GM12878 (cell line): Measurements from ENCODE around the gene INHBE. TPM values are rescaled to one million over a fixed set of nuclear protein-coding genes. Genes with fewer than 3 reads are reported as not detected.

ENCODE experiments used
- ATAC-seq: fragments of 200-7000 bp; cut with Tn5 transposase; 3 replicates; pipeline ENCODE4 v1.9.1; 2020; ENCODE audit warnings: mild to moderate bottlenecking, moderate library complexity
- BruUV-seq: library from RNA; stranded (reverse); fragments of 400-500 nt; replicated peaks from 2 replicates; lab custom pipeline; 2021; lab: Mats Ljungman, UMichigan
- CTCF ChIA-PET: fragments of 300-600 bp; sonication (Branson Sonifier 250); formaldehyde crosslinking; extraction: SDS; loops from one replicate; lab custom pipeline; 2021; ENCODE audit warnings: inconsistent platforms; lab: Yijun Ruan, JAX
- POLR2A ChIA-PET: fragments of 350-600 bp; formaldehyde crosslinking; extraction: SDS; loops from one replicate; lab custom pipeline; 2021; ENCODE audit warnings: inconsistent platforms; lab: Charles Lee
- RAD21 ChIA-PET: fragments of 300-600 bp; sonication (Branson Sonifier 250); formaldehyde crosslinking; loops from one replicate; lab custom pipeline; 2023; ENCODE audit warnings: antibody characterized with exemption; ENCODE audit not compliant: unreplicated experiment; lab: Charles Lee
- SMC1A ChIA-PET: fragments of 300-600 bp; sonication (Branson Sonifier 250); formaldehyde crosslinking; loops from one replicate; lab custom pipeline; 2023; ENCODE audit not compliant: unreplicated experiment, uncharacterized antibody; lab: Charles Lee
- DNase-seq: peaks from one replicate; pipeline ENCODE4 v3.0.0-alpha.2; 2011; ENCODE audit warnings: low read depth, low spot score
- FAIRE-seq: peaks from 3 replicates; lab custom pipeline; 2011; peaks lifted over from hg19 to GRCh38; lab: Jason Lieb, UNC
- H2AFZ ChIP-seq: 2 replicates; pipeline ENCODE4 v1.6.0; 2011; ENCODE audit warnings: low read depth, low read length, control low read depth; ENCODE audit not compliant: control insufficient read depth
- H3K27ac ChIP-seq: 2 replicates; pipeline ENCODE4 v1.5.1; 2011; ENCODE audit warnings: control low read depth; ENCODE audit not compliant: control insufficient read depth, insufficient read depth
- H3K27me3 ChIP-seq, 2 experiments: replicated peaks in 1 of 2; 2 replicates each; pipeline versions ENCODE4 v1.6.0 to v1.6.1; 2011; ENCODE audit warnings: low read length in 1 of 2; ENCODE audit not compliant: control insufficient read depth in 2 of 2, insufficient read depth in 2 of 2
- H3K36me3 ChIP-seq, 2 experiments: 2 replicates each; pipeline ENCODE4 v1.5.1; 2011; ENCODE audit warnings: low read length in 1 of 2; ENCODE audit not compliant: control insufficient read depth in 2 of 2, insufficient read depth in 2 of 2
- H3K4me1 ChIP-seq: 2 replicates; pipeline ENCODE4 v1.6.1; 2011; ENCODE audit warnings: mild to moderate bottlenecking, low read length, moderate library complexity, mixed read lengths; ENCODE audit not compliant: control insufficient read depth, insufficient read depth
- H3K4me2 ChIP-seq: 2 replicates; pipeline ENCODE4 v1.6.0; 2011; ENCODE audit warnings: control low read depth; ENCODE audit not compliant: control insufficient read depth, insufficient read depth
- H3K4me3 ChIP-seq: fragments of 200-600 bp; sonication (generic); 2 replicates; pipeline ENCODE4 v1.5.1; 2016
- H3K79me2 ChIP-seq: 2 replicates; pipeline ENCODE4 v1.6.0; 2011; ENCODE audit warnings: low read length; ENCODE audit not compliant: control insufficient read depth, insufficient read depth
- H3K9ac ChIP-seq: 2 replicates; pipeline ENCODE4 v1.8.0; 2011; ENCODE audit warnings: low read length, control low read depth, mixed read lengths; ENCODE audit not compliant: control insufficient read depth, insufficient read depth
- H3K9me3 ChIP-seq: replicated peaks from 3 replicates; pipeline ENCODE4 v1.5.1; 2011; ENCODE audit warnings: mild to moderate bottlenecking, low read length; ENCODE audit not compliant: control insufficient read depth, insufficient read depth
- H4K20me1 ChIP-seq: 2 replicates; pipeline ENCODE4 v1.6.0; 2011; ENCODE audit not compliant: control insufficient read depth, insufficient read depth
- BCLAF1 ChIP-seq: fragments of 450-650 bp; IDR thresholded peaks from 2 replicates; pipeline ENCODE4 v1.6.1; 2017; ENCODE audit warnings: antibody characterized with exemption, mild to moderate bottlenecking, moderate library complexity
- KAT2A ChIP-seq: conservative IDR thresholded peaks from 2 replicates; pipeline ENCODE4 v1.6.1; 2011; ENCODE audit warnings: low read depth, low read length; ENCODE audit not compliant: control insufficient read depth
- MTA3 ChIP-seq: IDR thresholded peaks from 2 replicates; pipeline ENCODE4 v1.6.1; 2012; ENCODE audit warnings: low read length, inconsistent platforms, borderline replicate concordance
- MYC ChIP-seq: IDR thresholded peaks from 2 replicates; pipeline ENCODE4 v1.6.1; 2011; ENCODE audit warnings: mild to moderate bottlenecking, low read length, moderate library complexity, inconsistent platforms; ENCODE audit not compliant: insufficient read depth, insufficient replicate concordance, insufficient read length, severe bottlenecking
- NR2F1 ChIP-seq: fragments of 450-650 bp; conservative IDR thresholded peaks from 2 replicates; pipeline ENCODE4 v1.6.1; 2017; ENCODE audit warnings: mild to moderate bottlenecking
- PAX8 ChIP-seq: fragments of 450-650 bp; IDR thresholded peaks from 2 replicates; pipeline ENCODE4 v1.6.1; 2017; ENCODE audit warnings: mild to moderate bottlenecking, moderate library complexity
- RAD21 ChIP-seq: IDR thresholded peaks from 2 replicates; pipeline ENCODE4 v1.6.1; 2011; ENCODE audit warnings: mild to moderate bottlenecking, low read depth, low read length, moderate library complexity; ENCODE audit not compliant: insufficient read depth
- REST ChIP-seq: IDR thresholded peaks from 2 replicates; pipeline ENCODE4 v1.6.1; 2012; ENCODE audit warnings: mild to moderate bottlenecking, low read depth, low read length
- SMAD5 ChIP-seq: IDR thresholded peaks from 2 replicates; pipeline ENCODE4 v1.6.1; 2016; ENCODE audit warnings: antibody characterized with exemption, low read depth
- WGBS: methylation state at CpG from one replicate; pipeline ENCODE4 v1.1.6; 2016; ENCODE audit warnings: low lambda C conversion rate; ENCODE audit not compliant: insufficient replicate concordance, insufficient coverage; ENCODE audit errors: missing lambda C conversion rate; 5-methylcytosine and 5-hydroxymethylcytosine counted together
- in situ Hi-C: fragments of 300-500 bp; cut with MboI; formaldehyde crosslinking; loops from 9 replicates; pipeline ENCODE4 v1.14.3; 2018; ENCODE audit warnings: mixed read lengths
- intact Hi-C: fragments of 100-400 bp; cut with micrococcal nuclease; formaldehyde crosslinking; loops from one replicate; pipeline ENCODE4 v1.14.2; 2022; ENCODE audit not compliant: unreplicated experiment
- polyA plus RNA-seq, 11 experiments: library from polyadenylated mRNA; depleted of rRNA in 4 of 11; unstranded in 6 of 11; stranded (reverse) in 5 of 11; fragments of >200 nt; fragmentation: Nextera tagmentation in 4 of 11; fragmentation: Illumina TruSeq in 1 of 11; extraction: Ambion mirVana in 4 of 11; extraction: Trizol in 1 of 11; gene quantifications; 1 replicate in 1 of 11; 2 replicates in 10 of 11; pipeline versions ENCODE4 v1.2.1 to v1.2.3, GENCODE V29; 2011 to 2016; ENCODE audit warnings: inconsistent platforms in 2 of 11, missing spikeins in 2 of 11, low read depth in 1 of 11
- total RNA-seq, 4 experiments: library from RNA; depleted of rRNA in 3 of 4; stranded (reverse); fragments of >200 nt in 3 of 4; fragmentation: Illumina TruSeq in 1 of 4; extraction: Trizol in 1 of 4; gene quantifications; 2 replicates each; pipeline versions ENCODE4 v1.2.1 to v1.2.3, GENCODE V29; 2013 to 2021

The INHBE gene
- total and polyA plus RNA-seq, 10 of the 15 experiments (the other 5 are each of a cell fraction or from before 2014, with no cell fraction given): 0.09 to 2.5 (median 0.37) TPM

GRCh38 chr12:57479376-57480115, 24.4 kb downstream of the INHBE start, which contains the start of gene ARHGAP9 (continued):
- no peak for TF ChIP-seq REST

DNA sequence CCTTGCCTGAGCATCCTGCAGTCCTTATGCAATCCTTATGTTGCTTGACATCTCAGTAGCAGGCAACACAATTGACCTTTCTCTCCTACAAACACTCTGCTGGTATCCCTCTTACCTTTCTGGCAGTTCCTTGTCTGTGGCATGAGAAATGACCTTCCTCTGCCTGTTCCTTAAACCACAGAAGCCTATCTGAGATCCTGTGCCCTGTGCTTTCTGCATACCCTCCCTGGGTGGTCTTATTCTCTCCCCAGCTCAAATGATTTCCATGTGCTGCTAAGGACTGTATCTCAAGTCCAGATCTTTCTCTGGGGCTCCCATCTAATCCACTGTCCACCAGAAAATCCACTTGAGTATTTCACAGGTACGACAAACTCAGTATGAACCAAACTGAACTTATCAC, 26.6 kb downstream of the INHBE start:
- Histone ChIP-seq H3K9me3 (no peaks in the 10 kb centered on the region), H3K4me3 (no peak overlapping the region), H3K27ac (no peak overlapping the region), H3K36me3 (no peaks in the 10 kb centered on the region), H3K4me1 (peaks cover 30% of the 10 kb centered on the region), H3K9ac (no peak overlapping the region), H2AFZ (no peak overlapping the region), H3K27me3 (no peaks in the 10 kb centered on the region), H3K79me2 (peaks cover 22% of the 10 kb centered on the region), H4K20me1 (no peaks in the 10 kb centered on the region), H3K4me2 (no peak overlapping the region)
- TF ChIP-seq MYC (no peak), RAD21 (no peak), BCLAF1 (no peak), KAT2A (no peak), SMAD5 (no peak), PAX8 (no peak), NR2F1 (no peak), MTA3 (no peak)
- no peak for FAIRE-seq
- no TSS peak for BruUV-seq
- RAD21 ChIA-PET: no interaction called here
- no peak for DNase-seq
- in situ Hi-C loops (no loop called here), intact Hi-C loops (no loop called here)
- ATAC-seq: no peak
- POLR2A ChIA-PET: interaction anchor here (0.8 kb wide), 1 partner anchor 11 kb away, joined by 6 read pairs; no protein-coding TSS in a partner anchor
- WGBS: 100% methylated on average over 1 of the region's 1 CpG
- CTCF ChIA-PET: interaction anchor here (0.8 to 1.7 kb wide), 2 partner anchors 23 to 138 kb away, joined by 3 to 5 read pairs; no protein-coding TSS in a partner anchor
- SMC1A ChIA-PET: no interaction called here
